Measurements from ENCODE around the gene THRB. TPM values are rescaled to one million over a fixed set of nuclear protein-coding genes. Genes with fewer than 3 reads are reported as not detected.

THRB gene
- total RNA-seq, 1 donor from 2014 or later: 22.8 TPM

GRCh38 chr3:24521420-24522145, 26.9 kb upstream of the THRB start:
- H3K27ac ChIP-seq: peak overlapping the region; percentile 61
- no peaks in the 10 kb centered on the region for H3K9me3 ChIP-seq
- no peak for DNase-seq (ENCODE audit: extremely low spot score in 2 of 2)
- H3K4me3 ChIP-seq: peak overlapping the region; percentile 53 to 82
- intact Hi-C loops (cut with DNase I): no loop called here
- H3K27me3 ChIP-seq: no peaks in the 10 kb centered on the region
- no peaks in the 10 kb centered on the region for H3K36me3 ChIP-seq
- TF ChIP-seq POLR2AphosphoS5 (IDR thresholded peaks at IDR 0.05; ENCODE audit: insufficient read depth in 1 of 2, low read depth in 1 of 2) (no peak), POLR2A (IDR thresholded peaks at IDR 0.05) (no peak), CTCF (IDR thresholded peaks at IDR 0.05) (no peak)
- H3K4me1 ChIP-seq: peaks cover 6% of the 10 kb centered on the region

GRCh38 chr3:24520976-24521419, 26.3 kb upstream of the THRB start:
- Histone ChIP-seq H3K9me3 (no peaks in the 10 kb centered on the region), H3K36me3 (no peaks in the 10 kb centered on the region), H3K27ac (peak overlapping the region; percentile 61), H3K27me3 (no peaks in the 10 kb centered on the region), H3K4me3 (peak overlapping the region; percentile 53 to 82), H3K4me1 (peaks cover 6% of the 10 kb centered on the region)
- DNase-seq (ENCODE audit: extremely low spot score in 2 of 2): no peak
- TF ChIP-seq POLR2A (IDR thresholded peaks at IDR 0.05) (no peak), CTCF (IDR thresholded peaks at IDR 0.05) (no peak), POLR2AphosphoS5 (IDR thresholded peaks at IDR 0.05; ENCODE audit: insufficient read depth in 1 of 2, low read depth in 1 of 2) (no peak)
- intact Hi-C loops (cut with DNase I): no loop called here

GRCh38 chr3:24520101-24520495, 25.4 kb upstream of the THRB start:
- no peak overlapping the region for H3K4me3 ChIP-seq
- H3K9me3 ChIP-seq: no peaks in the 10 kb centered on the region
- intact Hi-C loops (cut with DNase I): no loop called here
- no peak for TF ChIP-seq CTCF (IDR thresholded peaks at IDR 0.05)
- no peak for TF ChIP-seq POLR2AphosphoS5 (IDR thresholded peaks at IDR 0.05; ENCODE audit: insufficient read depth in 1 of 2, low read depth in 1 of 2)
- no peak for TF ChIP-seq POLR2A (IDR thresholded peaks at IDR 0.05)
- H3K4me1 ChIP-seq: peaks cover 6% of the 10 kb centered on the region
- DNase-seq (ENCODE audit: extremely low spot score in 2 of 2): no peak
- H3K27me3 ChIP-seq: no peaks in the 10 kb centered on the region
- H3K36me3 ChIP-seq: no peaks in the 10 kb centered on the region
- no peak overlapping the region for H3K27ac ChIP-seq

GRCh38 chr3:24519368-24520100, 24.9 kb upstream of the THRB start:
- H3K4me3 ChIP-seq: no peak overlapping the region
- no peak for DNase-seq (ENCODE audit: extremely low spot score in 2 of 2)
- H3K27me3 ChIP-seq: no peaks in the 10 kb centered on the region
- H3K36me3 ChIP-seq: no peaks in the 10 kb centered on the region
- no peak overlapping the region for H3K27ac ChIP-seq
- no peak for TF ChIP-seq POLR2A (IDR thresholded peaks at IDR 0.05)
- TF ChIP-seq CTCF (IDR thresholded peaks at IDR 0.05): no peak
- TF ChIP-seq POLR2AphosphoS5 (IDR thresholded peaks at IDR 0.05; ENCODE audit: insufficient read depth in 1 of 2, low read depth in 1 of 2): no peak
- H3K4me1 ChIP-seq: peaks cover 6% of the 10 kb centered on the region
- no peaks in the 10 kb centered on the region for H3K9me3 ChIP-seq
- intact Hi-C loops (cut with DNase I): no loop called here

- Histone ChIP-seq H3K36me3 (no peaks in the 10 kb centered on the region), H3K4me1 (peaks cover 6% of the 10 kb centered on the region), H3K27me3 (no peaks in the 10 kb centered on the region), H3K9me3 (no peaks in the 10 kb centered on the region), H3K4me3 (no peak overlapping the region), H3K27ac (no peak overlapping the region)
- intact Hi-C loops (cut with DNase I): no loop called here
- TF ChIP-seq POLR2A (IDR thresholded peaks at IDR 0.05) (no peak), POLR2AphosphoS5 (IDR thresholded peaks at IDR 0.05; ENCODE audit: insufficient read depth in 1 of 2, low read depth in 1 of 2) (no peak), CTCF (IDR thresholded peaks at IDR 0.05) (no peak)
- no peak for DNase-seq (ENCODE audit: extremely low spot score in 2 of 2)
These were observed 24.3 kb upstream of the THRB start for GRCh38 chr3:24518990-24519367.

Measured in vagina (tissue), 2 donors.